Natural killer cell (primary cell): ENCODE data around the gene PPP1R14D. TPM values are rescaled to one million over a fixed set of nuclear protein-coding genes. Genes with fewer than 3 reads are reported as not detected.
"Not testable (repeated sequence)": the region's sequence is repeated elsewhere in the genome, so short reads cannot be mapped to it uniquely, and the experiment has no call there.

ENCODE experiments used
- ATAC-seq, 3 donors: fragments of 150-1000 bp in 2 of 3; fragments of 200-7000 bp in 1 of 3; cut with Tn5 transposase; 1 replicate in 1 of 3; 2 replicates in 2 of 3; pipeline ENCODE4 v1.10.0; 2021; ENCODE audit warnings: mild to moderate bottlenecking in 2 of 3, moderate library complexity in 2 of 3
- DNase-seq, 2 donors: peaks; one replicate each; pipeline versions ENCODE4 v3.0.0 to v3.0.0-alpha.2; 2013 to 2021; ENCODE audit warnings: mixed read lengths in 1 of 2
- H3K27ac ChIP-seq: one replicate; pipeline ENCODE4 v1.5.1; 2013; ENCODE audit warnings: mild to moderate bottlenecking, low read length
- H3K27me3 ChIP-seq: one replicate; pipeline ENCODE4 v1.6.1; 2013; ENCODE audit warnings: low read length; ENCODE audit not compliant: control insufficient read depth, insufficient read depth
- H3K36me3 ChIP-seq: one replicate; pipeline ENCODE4 v1.6.1; 2013; ENCODE audit warnings: low read length; ENCODE audit not compliant: control insufficient read depth, insufficient read depth
- H3K4me1 ChIP-seq: one replicate; pipeline ENCODE4 v1.6.1; 2013; ENCODE audit warnings: low read length; ENCODE audit not compliant: control insufficient read depth, insufficient read depth
- H3K4me3 ChIP-seq: one replicate; pipeline ENCODE4 v1.5.1; 2013; ENCODE audit warnings: low read length
- H3K9me3 ChIP-seq: one replicate; pipeline ENCODE4 v1.6.1; 2013; ENCODE audit warnings: low read length; ENCODE audit not compliant: control insufficient read depth, insufficient read depth
- H3K27ac Mint-ChIP-seq, 2 donors: one replicate each; pipeline ENCODE4 v1.8.0; 2022; ENCODE audit warnings: mild to moderate bottlenecking in 2 of 2, mixed read lengths in 2 of 2, moderate library complexity in 1 of 2
- H3K27me3 Mint-ChIP-seq, 2 donors: one replicate each; pipeline ENCODE4 v1.8.0; 2022; ENCODE audit warnings: low read depth in 2 of 2, mixed read lengths in 2 of 2
- H3K36me3 Mint-ChIP-seq: one replicate; pipeline ENCODE4 v1.8.0; 2022; ENCODE audit warnings: mixed read lengths
- H3K4me1 Mint-ChIP-seq, 2 donors: one replicate each; pipeline ENCODE4 v1.8.0; 2022; ENCODE audit warnings: mixed read lengths in 2 of 2
- H3K4me3 Mint-ChIP-seq: one replicate; pipeline ENCODE4 v1.8.0; 2022; ENCODE audit warnings: mild to moderate bottlenecking, moderate library complexity, mixed read lengths
- H3K9me3 Mint-ChIP-seq, 2 donors: one replicate each; pipeline ENCODE4 v1.8.0; 2022; ENCODE audit warnings: mixed read lengths in 2 of 2
- WGBS: methylation state at CpG from one replicate; pipeline ENCODE4 v1.1.7; 2013; ENCODE audit warnings: missing lambda C conversion rate; ENCODE audit not compliant: insufficient coverage; 5-methylcytosine and 5-hydroxymethylcytosine counted together
- intact Hi-C: fragments of 100-400 bp; cut with micrococcal nuclease; formaldehyde crosslinking; loops from one replicate; pipeline ENCODE4 v1.14.2; 2022
- total RNA-seq, 4 donors: library from RNA; stranded (reverse); fragments of 120-200 nt in 1 of 4; gene quantifications; one replicate each; pipeline versions ENCODE4 v1.2.3 to v1.2.4, GENCODE V29; 2013 to 2022
- TF ChIP-seq, protein P1 (sequence below): fragments of 200-600 bp; IDR thresholded peaks from one replicate; pipeline ENCODE4 v1.8.0; 2022; ENCODE audit warnings: antibody characterized with exemption

PPP1R14D gene
- total RNA-seq, 3 donors from 2014 or later (not counting 1 experiment from before 2014, with no cell fraction given): not detected

DNA sequence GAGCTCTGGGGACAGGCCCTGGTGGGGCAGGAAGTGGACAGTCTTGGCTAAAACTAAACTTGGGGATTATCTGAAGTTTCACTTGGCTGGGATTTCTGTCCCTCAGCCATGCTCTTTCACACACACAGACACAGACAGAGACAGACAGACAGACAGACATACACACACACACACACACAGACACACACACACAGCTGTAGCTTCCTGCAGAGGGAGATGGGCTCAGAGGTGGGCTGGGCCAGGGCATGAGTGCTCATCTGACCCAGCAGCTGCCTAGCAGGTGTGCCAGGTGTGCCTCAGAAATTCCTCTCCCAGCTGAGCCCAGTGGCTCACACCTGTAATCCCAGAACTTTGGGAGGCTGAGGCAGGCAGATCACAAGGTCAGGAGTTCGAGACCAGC lies 42.2 kb upstream of the PPP1R14D start:
- TF ChIP-seq, protein P1, sequence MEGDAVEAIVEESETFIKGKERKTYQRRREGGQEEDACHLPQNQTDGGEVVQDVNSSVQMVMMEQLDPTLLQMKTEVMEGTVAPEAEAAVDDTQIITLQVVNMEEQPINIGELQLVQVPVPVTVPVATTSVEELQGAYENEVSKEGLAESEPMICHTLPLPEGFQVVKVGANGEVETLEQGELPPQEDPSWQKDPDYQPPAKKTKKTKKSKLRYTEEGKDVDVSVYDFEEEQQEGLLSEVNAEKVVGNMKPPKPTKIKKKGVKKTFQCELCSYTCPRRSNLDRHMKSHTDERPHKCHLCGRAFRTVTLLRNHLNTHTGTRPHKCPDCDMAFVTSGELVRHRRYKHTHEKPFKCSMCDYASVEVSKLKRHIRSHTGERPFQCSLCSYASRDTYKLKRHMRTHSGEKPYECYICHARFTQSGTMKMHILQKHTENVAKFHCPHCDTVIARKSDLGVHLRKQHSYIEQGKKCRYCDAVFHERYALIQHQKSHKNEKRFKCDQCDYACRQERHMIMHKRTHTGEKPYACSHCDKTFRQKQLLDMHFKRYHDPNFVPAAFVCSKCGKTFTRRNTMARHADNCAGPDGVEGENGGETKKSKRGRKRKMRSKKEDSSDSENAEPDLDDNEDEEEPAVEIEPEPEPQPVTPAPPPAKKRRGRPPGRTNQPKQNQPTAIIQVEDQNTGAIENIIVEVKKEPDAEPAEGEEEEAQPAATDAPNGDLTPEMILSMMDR: no peak
- H3K27ac ChIP-seq: no peak overlapping the region
- intact Hi-C loops: no loop called here
- ATAC-seq: no peak
- DNase-seq: no peak
- Mint-ChIP-seq H3K4me3 (no peak overlapping the region), H3K36me3 (no peaks in the 10 kb centered on the region), H3K27me3 (peaks cover 23 to 36% of the 10 kb centered on the region in 2 donors), H3K4me1 (peaks cover 5 to 10% of the 10 kb centered on the region in 2 donors), H3K27ac (no peak overlapping the region), H3K9me3 (no peaks in the 10 kb centered on the region)
- H3K27me3 ChIP-seq: peaks cover 4% of the 10 kb centered on the region
- 100% methylated on average over 1 of the region's 1 CpG for WGBS
- no peak overlapping the region for H3K4me3 ChIP-seq
- no peaks in the 10 kb centered on the region for H3K36me3 ChIP-seq
- H3K4me1 ChIP-seq: peaks cover 14% of the 10 kb centered on the region
- no peaks in the 10 kb centered on the region for H3K9me3 ChIP-seq

- Histone ChIP-seq H3K4me1 (peaks cover 14% of the 10 kb centered on the region), H3K9me3 (no peaks in the 10 kb centered on the region), H3K4me3 (no peak overlapping the region), H3K36me3 (no peaks in the 10 kb centered on the region), H3K27ac (no peak overlapping the region), H3K27me3 (peaks cover 4% of the 10 kb centered on the region)
- Mint-ChIP-seq H3K27me3 (peaks cover 23 to 36% of the 10 kb centered on the region in 2 donors), H3K9me3 (no peaks in the 10 kb centered on the region), H3K4me3 (no peak overlapping the region), H3K36me3 (no peaks in the 10 kb centered on the region), H3K4me1 (peaks cover 5 to 10% of the 10 kb centered on the region in 2 donors), H3K27ac (no peak overlapping the region)
- DNase-seq: no peak
- WGBS: 85% methylated on average over 5 of the region's 5 CpGs
- TF ChIP-seq, protein P1: no peak
- intact Hi-C loops: no loop called here
- no peak for ATAC-seq
Observed at GRCh38 chr15:40869686-40870085, 41.2 kb upstream of the PPP1R14D start.

DNA sequence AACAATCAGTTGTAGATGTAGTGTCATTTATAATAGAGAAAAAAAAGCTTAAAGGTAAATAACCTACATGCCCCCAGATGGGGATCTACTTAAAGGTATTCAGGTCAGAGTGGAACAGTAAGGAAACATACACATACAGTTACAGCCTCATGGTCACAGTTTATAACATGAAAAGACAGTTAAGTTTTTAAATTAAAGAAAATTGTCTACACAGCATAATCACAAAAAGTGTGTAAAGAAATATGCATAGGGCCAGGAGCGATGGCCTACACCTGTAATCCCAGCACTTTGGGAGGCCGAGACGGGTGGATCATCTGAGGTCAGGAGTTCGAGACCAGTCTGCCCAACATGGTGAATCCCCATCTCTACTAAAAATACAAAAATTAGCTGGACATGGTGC lies 38.7 kb upstream of the PPP1R14D start:
- Mint-ChIP-seq H3K27ac (no peak overlapping the region), H3K4me1 (peaks cover 0 to under 1% of the 10 kb centered on the region in 2 donors), H3K27me3 (peaks cover 15 to 30% of the 10 kb centered on the region in 2 donors), H3K9me3 (no peaks in the 10 kb centered on the region), H3K4me3 (no peak overlapping the region), H3K36me3 (no peaks in the 10 kb centered on the region)
- H3K4me3 ChIP-seq: no peak overlapping the region
- TF ChIP-seq, protein P1: no peak
- WGBS: 100% methylated on average over 4 of the region's 4 CpGs
- ATAC-seq (no peak), DNase-seq (no peak)
- no peak overlapping the region for H3K27ac ChIP-seq
- H3K27me3 ChIP-seq: no peaks in the 10 kb centered on the region
- peaks cover under 1% of the 10 kb centered on the region for H3K4me1 ChIP-seq
- H3K36me3 ChIP-seq: no peaks in the 10 kb centered on the region
- intact Hi-C loops: no loop called here
- no peaks in the 10 kb centered on the region for H3K9me3 ChIP-seq

DNA sequence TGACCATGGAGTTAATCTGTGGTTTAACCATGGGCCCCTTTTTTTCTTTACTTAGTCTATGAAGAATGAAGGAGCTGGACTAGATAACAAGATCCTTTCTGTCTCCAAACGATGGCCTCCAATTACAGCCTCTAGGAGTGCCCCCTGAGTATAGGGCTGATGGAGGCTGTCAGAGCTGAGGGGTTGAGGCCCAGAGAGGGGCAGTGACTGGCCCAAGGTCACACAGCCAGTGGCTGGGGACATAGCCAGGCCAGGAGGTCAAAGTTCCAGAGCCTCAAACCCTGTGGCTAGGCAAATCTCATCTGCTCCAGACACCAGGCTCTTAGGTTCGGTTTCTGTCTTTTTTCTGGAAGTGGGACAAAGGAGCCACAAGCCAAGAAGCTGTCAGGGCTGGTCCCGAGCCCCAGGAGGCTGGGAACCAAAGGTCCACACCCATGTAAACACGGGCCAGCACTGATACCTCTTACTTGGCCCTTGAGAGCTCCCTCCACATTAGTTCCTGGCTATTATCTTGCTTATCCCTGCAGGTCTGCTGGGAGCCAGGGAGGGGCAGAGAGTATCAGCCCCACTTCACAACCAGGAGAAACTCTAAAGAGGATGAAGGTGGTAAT lies 35.3 kb upstream of the PPP1R14D start:
- H3K36me3 Mint-ChIP-seq: no peaks in the 10 kb centered on the region
- Histone ChIP-seq H3K9me3 (no peaks in the 10 kb centered on the region), H3K4me3 (no peak overlapping the region), H3K27me3 (no peaks in the 10 kb centered on the region), H3K4me1 (peaks cover 11% of the 10 kb centered on the region), H3K36me3 (no peaks in the 10 kb centered on the region), H3K27ac (no peak overlapping the region)
- H3K4me1 Mint-ChIP-seq: peaks cover 0 to 6% of the 10 kb centered on the region in 2 donors
- no peaks in the 10 kb centered on the region for H3K9me3 Mint-ChIP-seq
- no peak overlapping the region for H3K4me3 Mint-ChIP-seq
- ATAC-seq: no peak
- intact Hi-C loops: no loop called here
- no peak for DNase-seq
- peaks cover 22 to 25% of the 10 kb centered on the region in 2 donors for H3K27me3 Mint-ChIP-seq
- TF ChIP-seq, protein P1: no peak
- 81% methylated on average over 4 of the region's 4 CpGs for WGBS
- no peak overlapping the region for H3K27ac Mint-ChIP-seq

GRCh38 chr15:40861147-40861546 lies 32.6 kb upstream of the PPP1R14D start:
- DNase-seq, intact Hi-C loops, H3K4me1 Mint-ChIP-seq, H3K36me3 ChIP-seq, H3K36me3 Mint-ChIP-seq, H3K27me3 ChIP-seq, H3K27ac Mint-ChIP-seq, H3K9me3 ChIP-seq, H3K4me3 Mint-ChIP-seq, ATAC-seq, H3K9me3 Mint-ChIP-seq, H3K4me3 ChIP-seq, H3K27ac ChIP-seq: not testable (repeated sequence)
- 81% methylated on average over 4 of the region's 4 CpGs for WGBS
- peaks cover 18% of the 10 kb centered on the region for H3K4me1 ChIP-seq
- peaks cover 22% of the 10 kb centered on the region in 2 donors for H3K27me3 Mint-ChIP-seq
